ENCODE measurements around the gene SPTBN5. TPM values are rescaled to one million over a fixed set of nuclear protein-coding genes. Genes with fewer than 3 reads are reported as not detected.

Gene SPTBN5
- total and polyA plus RNA-seq, 2 donors (not counting 1 experiment from before 2014, with no cell fraction given): 0.55 to 1.4 TPM

DNA sequence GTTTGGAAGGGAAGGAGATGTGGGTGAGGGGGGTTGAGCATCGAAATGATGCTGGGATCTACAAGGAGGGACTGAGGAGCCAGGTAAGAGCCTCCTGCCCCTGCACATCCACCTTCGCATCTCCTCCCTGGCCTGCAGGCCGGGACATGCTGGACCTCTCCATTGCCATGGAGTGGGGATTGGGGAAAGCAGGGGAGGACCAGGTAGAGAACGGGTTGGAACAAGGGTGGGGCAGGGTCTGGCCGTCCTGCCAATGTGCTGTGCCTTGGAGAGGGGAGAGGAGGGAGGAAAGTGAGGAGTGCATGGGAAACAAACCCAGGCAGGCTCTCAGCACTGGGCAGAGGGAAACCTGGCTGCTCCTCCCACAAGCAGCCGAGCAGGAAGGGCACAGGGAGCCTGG, 44.6 kb downstream of the SPTBN5 start:
- no peak overlapping the region for H3K4me2 ChIP-seq (replicated peaks; ENCODE audit: low read depth, low read length, poor library complexity, severe bottlenecking)
- peaks cover 0 to 26% of the 10 kb centered on the region in 2 experiments for H3K36me3 ChIP-seq (replicated peaks in 1 of 2; ENCODE audit: control extremely low read depth in 1 of 2, control insufficient read depth in 1 of 2, extremely low read depth in 1 of 2, insufficient read depth in 2 of 2, low read length in 1 of 2)
- POLR2A ChIA-PET: no interaction called here
- H3K4me1 ChIP-seq (ENCODE audit: control insufficient read depth in 2 of 2, insufficient read depth in 2 of 2, low read length in 2 of 2): no peaks in the 10 kb centered on the region
- H3K9me3 ChIP-seq (ENCODE audit: control extremely low read depth in 1 of 3, control insufficient read depth in 2 of 3, insufficient read depth in 1 of 3, low read length in 2 of 3): no peaks in the 10 kb centered on the region
- H3K9ac ChIP-seq (ENCODE audit: low read length): no peak overlapping the region
- no peaks in the 10 kb centered on the region for H3K79me2 ChIP-seq (ENCODE audit: control insufficient read depth, insufficient read depth, low read length)
- no peaks in the 10 kb centered on the region for H4K20me1 ChIP-seq (ENCODE audit: control insufficient read depth, insufficient read depth, low read length, poor library complexity, severe bottlenecking)
- H3K27ac ChIP-seq (ENCODE audit: low read length in 2 of 2): no peak overlapping the region
- intact Hi-C loops (cut with micrococcal nuclease): no loop called here
- H3K4me3 ChIP-seq (ENCODE audit: control extremely low read depth in 1 of 5, extremely low read depth in 1 of 5, insufficient read depth in 1 of 5, low read depth in 2 of 5, low read length in 4 of 5): no peak overlapping the region
- no peak overlapping the region for H3K4me3 Mint-ChIP-seq
- WGBS (ENCODE audit: insufficient coverage): 89% methylated on average over 4 of the region's 6 CpGs
- H3K27me3 ChIP-seq (replicated peaks in 1 of 4; ENCODE audit: control extremely low read depth in 1 of 4, control insufficient read depth in 3 of 4, insufficient read depth in 4 of 4, low read length in 3 of 4): peaks cover 0 to 4% (median 0%) of the 10 kb centered on the region in 4 experiments
- H3K9me3 Mint-ChIP-seq (ENCODE audit: insufficient read depth): no peaks in the 10 kb centered on the region
- DNase-seq: no peak
- no peak overlapping the region for H3K27ac Mint-ChIP-seq
- CTCF ChIA-PET: no interaction called here
- peaks cover 2% of the 10 kb centered on the region for H3K4me1 Mint-ChIP-seq
- ATAC-seq (ENCODE audit: low read depth): no peak
- H2AFZ ChIP-seq (ENCODE audit: insufficient read depth, low read depth, low read length, poor library complexity, severe bottlenecking): no peak overlapping the region
- TF ChIP-seq EZH2 (IDR thresholded peaks at IDR 0.05; ENCODE audit: borderline replicate concordance, insufficient read depth, low read depth, low read length, poor library complexity, severe bottlenecking): no peak
- TF ChIP-seq, protein P1, sequence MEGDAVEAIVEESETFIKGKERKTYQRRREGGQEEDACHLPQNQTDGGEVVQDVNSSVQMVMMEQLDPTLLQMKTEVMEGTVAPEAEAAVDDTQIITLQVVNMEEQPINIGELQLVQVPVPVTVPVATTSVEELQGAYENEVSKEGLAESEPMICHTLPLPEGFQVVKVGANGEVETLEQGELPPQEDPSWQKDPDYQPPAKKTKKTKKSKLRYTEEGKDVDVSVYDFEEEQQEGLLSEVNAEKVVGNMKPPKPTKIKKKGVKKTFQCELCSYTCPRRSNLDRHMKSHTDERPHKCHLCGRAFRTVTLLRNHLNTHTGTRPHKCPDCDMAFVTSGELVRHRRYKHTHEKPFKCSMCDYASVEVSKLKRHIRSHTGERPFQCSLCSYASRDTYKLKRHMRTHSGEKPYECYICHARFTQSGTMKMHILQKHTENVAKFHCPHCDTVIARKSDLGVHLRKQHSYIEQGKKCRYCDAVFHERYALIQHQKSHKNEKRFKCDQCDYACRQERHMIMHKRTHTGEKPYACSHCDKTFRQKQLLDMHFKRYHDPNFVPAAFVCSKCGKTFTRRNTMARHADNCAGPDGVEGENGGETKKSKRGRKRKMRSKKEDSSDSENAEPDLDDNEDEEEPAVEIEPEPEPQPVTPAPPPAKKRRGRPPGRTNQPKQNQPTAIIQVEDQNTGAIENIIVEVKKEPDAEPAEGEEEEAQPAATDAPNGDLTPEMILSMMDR (IDR thresholded peaks at IDR 0.05): no peak
- H3K27me3 Mint-ChIP-seq: no peaks in the 10 kb centered on the region

DNA sequence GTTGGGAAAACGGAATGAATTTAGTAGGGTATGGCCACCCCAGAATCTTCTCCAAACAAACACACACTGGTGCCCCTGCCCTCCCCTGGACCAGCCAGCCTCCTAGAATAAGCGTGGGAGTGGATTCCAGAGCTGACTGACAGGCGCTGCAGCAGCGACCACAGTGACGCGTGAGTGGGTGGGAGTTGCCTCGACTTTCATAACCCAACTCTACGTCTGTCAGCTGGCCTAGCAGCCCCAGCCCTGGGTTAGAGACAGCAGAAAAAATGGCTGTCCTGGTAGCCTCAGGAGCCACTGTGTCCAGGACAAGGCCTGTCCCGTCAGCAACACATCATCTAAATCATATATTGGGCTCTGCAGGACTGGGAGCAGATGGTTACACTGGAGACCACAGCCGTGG, 45.2 kb downstream of the SPTBN5 start:
- Mint-ChIP-seq H3K27ac (no peak overlapping the region), H3K9me3 (ENCODE audit: insufficient read depth) (no peaks in the 10 kb centered on the region), H3K4me1 (peaks cover 2% of the 10 kb centered on the region), H3K27me3 (no peaks in the 10 kb centered on the region), H3K4me3 (no peak overlapping the region)
- no peak overlapping the region for H3K27ac ChIP-seq (ENCODE audit: low read length in 2 of 2)
- POLR2A ChIA-PET: no interaction called here
- WGBS (ENCODE audit: insufficient coverage): 80% methylated on average over 8 of the region's 10 CpGs
- CTCF ChIA-PET: no interaction called here
- H3K9me3 ChIP-seq (ENCODE audit: control extremely low read depth in 1 of 3, control insufficient read depth in 2 of 3, insufficient read depth in 1 of 3, low read length in 2 of 3): no peaks in the 10 kb centered on the region
- ATAC-seq (ENCODE audit: low read depth) (no peak), DNase-seq (no peak)
- no peaks in the 10 kb centered on the region for H3K79me2 ChIP-seq (ENCODE audit: control insufficient read depth, insufficient read depth, low read length)
- H3K9ac ChIP-seq (ENCODE audit: low read length): no peak overlapping the region
- no peaks in the 10 kb centered on the region for H3K4me1 ChIP-seq (ENCODE audit: control insufficient read depth in 2 of 2, insufficient read depth in 2 of 2, low read length in 2 of 2)
- TF ChIP-seq, protein P1 (IDR thresholded peaks at IDR 0.05): no peak
- no peak for TF ChIP-seq EZH2 (IDR thresholded peaks at IDR 0.05; ENCODE audit: borderline replicate concordance, insufficient read depth, low read depth, low read length, poor library complexity, severe bottlenecking)
- intact Hi-C loops (cut with micrococcal nuclease): no loop called here
- H3K4me3 ChIP-seq (ENCODE audit: control extremely low read depth in 1 of 5, extremely low read depth in 1 of 5, insufficient read depth in 1 of 5, low read depth in 2 of 5, low read length in 4 of 5): no peak overlapping the region
- no peak overlapping the region for H3K4me2 ChIP-seq (replicated peaks; ENCODE audit: low read depth, low read length, poor library complexity, severe bottlenecking)
- H4K20me1 ChIP-seq (ENCODE audit: control insufficient read depth, insufficient read depth, low read length, poor library complexity, severe bottlenecking): no peaks in the 10 kb centered on the region
- H3K27me3 ChIP-seq (replicated peaks in 1 of 4; ENCODE audit: control extremely low read depth in 1 of 4, control insufficient read depth in 3 of 4, insufficient read depth in 4 of 4, low read length in 3 of 4): peaks cover 0 to 4% (median 0%) of the 10 kb centered on the region in 4 experiments
- H2AFZ ChIP-seq (ENCODE audit: insufficient read depth, low read depth, low read length, poor library complexity, severe bottlenecking): no peak overlapping the region
- H3K36me3 ChIP-seq (replicated peaks in 1 of 2; ENCODE audit: control extremely low read depth in 1 of 2, control insufficient read depth in 1 of 2, extremely low read depth in 1 of 2, insufficient read depth in 2 of 2, low read length in 1 of 2): peaks cover 0 to 26% of the 10 kb centered on the region in 2 experiments

Measured in B cell (primary cell).